Muscle of back (tissue), 11 donors: ENCODE data around the gene HLA-DMB. TPM values are rescaled to one million over a fixed set of nuclear protein-coding genes. Genes with fewer than 3 reads are reported as not detected.
"Not testable (repeated sequence)": the region's sequence is repeated elsewhere in the genome, so short reads cannot be mapped to it uniquely, and the experiment has no call there.

ENCODE experiments used
- DNase-seq, 3 donors: peaks; one replicate each; pipeline versions ENCODE4 v3.0.0 to v3.0.0-alpha.2; 2013
- polyA plus RNA-seq, 10 donors: library from polyadenylated mRNA; unstranded; fragments of 120-200 nt; gene quantifications; one replicate each; pipeline ENCODE4 v1.2.1, GENCODE V29; 2013; ENCODE audit not compliant: insufficient read length in 10 of 10

The HLA-DMB gene
- polyA plus RNA-seq, 10 donors = 2.6 to 9.0 (median 4.8) TPM

DNA sequence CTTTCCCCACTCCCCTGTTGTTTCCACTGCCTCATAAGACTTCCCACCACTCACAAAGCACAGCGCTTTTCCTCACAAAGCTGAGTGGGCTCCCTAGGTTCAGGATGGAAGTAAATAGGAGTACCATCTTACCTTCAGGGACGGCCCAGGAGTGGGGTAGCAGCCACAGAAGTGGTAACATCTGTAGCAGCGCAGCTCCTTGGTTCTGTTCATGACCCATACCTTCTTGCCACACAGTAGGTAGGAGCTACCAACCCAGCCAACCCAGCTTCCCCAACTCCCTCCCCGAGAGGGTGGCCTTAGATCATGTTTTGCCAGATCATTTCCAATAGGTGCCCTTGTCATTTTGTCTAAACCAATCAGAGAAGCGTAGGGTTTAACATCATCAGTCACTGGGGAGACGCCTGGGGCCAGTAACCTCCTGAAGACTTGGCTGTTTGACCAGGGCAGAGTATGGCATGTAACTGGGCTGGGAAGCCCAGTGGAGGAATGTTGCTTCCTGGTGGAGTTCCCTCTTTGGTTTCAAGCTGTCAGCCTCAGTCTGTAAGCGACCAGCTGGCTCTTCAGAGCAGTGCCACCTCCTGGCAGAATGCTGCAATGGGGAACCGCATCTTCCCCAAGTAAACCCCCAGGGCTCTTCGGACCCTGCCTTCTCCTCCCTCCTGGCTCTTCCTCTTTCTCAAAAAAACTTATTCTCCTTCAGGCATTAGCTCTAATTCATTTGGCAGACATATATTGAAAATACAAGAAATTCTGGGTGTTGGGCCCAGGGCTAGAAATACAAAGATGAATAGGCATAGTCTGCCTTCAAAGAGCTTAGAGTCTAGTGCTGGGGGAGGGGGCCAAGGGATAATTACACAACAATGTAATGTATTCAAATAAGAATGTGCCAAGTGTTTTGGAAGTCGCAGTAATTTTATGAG lies 12.2 kb upstream of the HLA-DMB start, which contains the start of gene HLA-DMA:
Gene HLA-DMA, minus strand, starts transcription at position 281 of the 923 bp plus-strand sequence. Its CDS starts 61 bp downstream, at position 220.
- DNase-seq = peak; percentile 66 to 81 (median 77)

DNA sequence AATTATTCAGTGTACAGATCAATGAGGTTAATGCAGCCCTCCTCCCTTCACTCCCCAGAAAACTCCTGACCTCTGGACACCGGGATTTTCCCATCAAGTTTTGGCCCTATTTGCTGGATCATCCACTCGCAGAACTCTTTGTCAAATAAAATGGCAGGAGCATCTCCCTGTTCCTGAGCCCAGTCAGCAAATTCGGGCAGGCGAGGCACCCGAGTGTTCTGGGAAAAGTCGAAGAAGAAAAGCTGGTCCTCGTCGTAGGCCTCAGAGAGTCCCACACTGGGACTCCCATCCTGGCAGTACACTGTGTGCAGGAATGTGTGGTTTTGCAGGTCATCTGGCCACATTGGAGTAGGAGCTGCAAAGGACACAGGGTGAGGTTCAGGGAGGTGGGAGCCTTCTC lies 9.6 kb upstream of the HLA-DMB start:
- DNase-seq = no peak

DNA sequence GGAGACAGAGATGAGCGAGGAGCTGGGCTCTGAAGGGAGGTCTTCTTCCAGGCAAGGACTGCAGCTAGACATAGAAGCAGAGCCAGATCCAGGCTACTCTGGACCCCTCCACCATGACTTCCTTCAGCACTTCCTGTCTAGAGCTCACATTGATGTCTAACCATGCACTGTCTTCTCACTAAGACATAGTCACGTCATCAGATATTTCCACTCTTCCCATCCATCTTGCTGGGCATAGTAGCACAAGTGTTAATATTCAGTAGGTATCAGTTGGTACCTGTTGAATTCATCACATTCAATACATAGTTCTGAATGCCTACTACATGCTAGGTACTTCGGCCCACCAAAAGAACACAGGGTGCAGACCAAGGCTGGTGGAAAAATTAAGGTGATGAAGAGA lies 9.2 kb upstream of the HLA-DMB start:
- no peak for DNase-seq

DNA sequence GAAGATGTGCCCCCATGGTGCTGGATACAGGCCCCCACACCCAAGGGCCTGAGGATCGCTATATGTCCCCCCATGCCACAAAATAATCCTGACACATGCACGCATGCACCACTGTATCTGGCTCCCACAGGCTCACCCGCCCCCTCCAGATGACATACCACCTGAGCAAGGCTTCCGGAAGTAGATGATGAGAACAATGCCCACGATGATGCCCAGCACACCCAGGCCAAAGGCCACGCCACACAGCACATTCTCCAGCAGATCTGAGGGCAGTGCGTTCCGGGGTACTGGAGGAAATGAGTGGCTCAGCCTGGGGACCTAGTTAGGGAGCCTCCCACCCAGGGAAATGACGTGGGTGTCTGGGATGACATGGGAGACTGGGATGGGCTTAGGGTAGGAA lies 8.3 kb upstream of the HLA-DMB start:
- no peak for DNase-seq

DNA sequence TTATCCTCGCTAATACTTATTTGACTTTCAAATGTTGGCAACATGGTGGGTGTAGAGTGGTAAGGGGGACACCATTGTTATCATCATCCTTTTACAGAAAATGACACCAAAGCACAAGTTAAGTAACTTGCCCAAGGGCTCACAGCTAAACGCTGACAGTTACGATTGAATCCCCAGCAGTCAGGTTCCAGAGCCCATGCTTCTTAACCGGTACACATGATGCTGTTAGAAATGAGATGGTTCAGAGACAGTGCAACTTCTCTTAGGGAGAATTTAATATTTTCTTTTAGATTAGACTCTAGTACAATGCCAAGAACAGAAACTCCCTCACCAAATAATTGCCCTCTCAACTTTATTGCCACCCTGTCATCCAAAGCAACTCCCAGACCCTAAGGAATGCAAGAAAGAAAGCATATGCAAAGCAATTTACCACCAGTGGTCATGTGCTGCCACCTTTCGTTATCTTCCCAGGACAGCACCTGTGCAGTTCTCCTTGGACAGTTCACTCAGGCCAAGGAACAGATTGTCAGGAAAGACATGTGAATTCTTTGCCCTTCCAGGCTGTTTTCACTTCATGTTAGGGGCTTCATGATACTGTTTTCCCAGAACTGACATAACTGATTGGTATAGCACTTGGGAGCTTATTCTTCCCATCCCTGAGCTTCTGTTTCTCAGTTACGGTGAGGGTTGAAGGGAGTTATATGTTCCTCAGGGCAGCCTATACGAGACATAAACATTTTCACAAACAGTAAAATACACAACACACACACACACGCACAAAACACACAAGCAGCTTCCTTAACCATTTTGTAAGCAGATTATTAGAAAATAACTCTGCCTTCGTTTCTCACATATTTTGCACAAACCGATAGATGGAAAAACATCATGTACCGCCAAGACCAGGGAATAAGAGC lies 7.0 kb upstream of the HLA-DMB start:
- DNase-seq = peak in 1 of 3 donors; percentile 32

DNA sequence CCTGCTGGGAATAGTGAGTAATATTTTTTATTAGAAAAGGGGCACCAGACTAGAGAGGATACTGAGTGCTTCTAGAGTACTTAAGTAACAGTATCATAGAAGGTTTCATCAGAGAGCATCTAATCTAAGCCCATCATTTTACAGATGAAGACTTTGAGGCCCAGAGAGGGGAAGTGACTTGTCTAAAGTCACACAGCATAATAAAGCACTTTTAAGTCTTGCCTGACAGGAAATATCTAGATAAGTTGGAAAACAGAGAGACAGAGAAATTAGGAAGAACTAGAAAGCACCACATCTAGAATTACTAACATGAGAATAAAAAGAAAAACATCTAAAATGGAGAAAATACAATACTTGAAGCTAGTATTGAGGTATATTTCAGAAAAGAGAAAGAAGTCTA lies 6.1 kb upstream of the HLA-DMB start:
- DNase-seq = no peak

DNA sequence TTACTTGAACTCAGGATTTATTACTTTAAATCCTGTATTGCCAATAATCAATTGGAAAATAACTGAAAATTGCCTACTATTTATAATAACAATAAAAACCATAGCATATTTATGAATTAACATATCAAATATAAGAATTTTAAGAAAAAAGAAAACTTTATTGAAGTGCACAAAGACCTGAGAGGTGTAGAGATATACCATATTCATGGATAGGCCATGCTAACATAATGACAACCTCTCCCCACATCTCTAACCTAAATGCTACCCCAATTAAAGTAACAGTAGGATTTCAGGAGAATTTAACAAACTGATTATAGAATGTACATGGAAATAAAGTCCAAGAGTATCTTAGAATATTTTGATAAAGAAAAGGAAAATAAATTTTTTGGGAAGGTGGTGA lies 5.1 kb upstream of the HLA-DMB start:
- DNase-seq = no peak

DNA sequence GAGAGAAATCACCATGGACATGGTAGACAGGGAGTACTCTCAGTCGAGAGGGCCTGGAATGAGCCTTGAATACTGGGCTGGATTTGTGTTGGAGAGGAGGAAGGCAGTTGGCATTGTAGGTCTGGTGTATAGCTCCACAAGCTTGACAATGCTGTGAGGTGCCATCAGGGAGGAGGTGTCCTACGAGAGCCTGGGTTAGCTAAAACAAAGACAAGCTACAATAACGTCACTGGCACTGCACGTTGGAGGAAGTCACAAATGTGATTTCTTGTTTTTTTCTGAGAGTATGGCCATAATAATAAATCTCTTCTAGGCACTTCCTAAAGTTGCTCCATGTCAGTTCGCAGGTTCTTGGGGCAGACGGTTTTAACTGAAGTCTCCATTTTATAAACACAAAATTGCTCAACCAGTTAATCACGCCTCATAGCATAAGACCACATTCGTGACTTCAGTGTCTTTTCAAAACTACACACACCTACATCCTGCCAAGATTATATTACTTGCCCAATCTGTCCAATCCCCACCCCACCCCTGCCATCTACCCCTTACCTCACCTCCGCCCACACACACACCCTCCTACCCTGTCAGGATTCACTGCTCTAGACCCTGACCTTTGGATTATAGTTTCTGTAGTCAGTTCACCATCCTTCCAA lies 4.4 kb upstream of the HLA-DMB start:
- no peak for DNase-seq

DNA sequence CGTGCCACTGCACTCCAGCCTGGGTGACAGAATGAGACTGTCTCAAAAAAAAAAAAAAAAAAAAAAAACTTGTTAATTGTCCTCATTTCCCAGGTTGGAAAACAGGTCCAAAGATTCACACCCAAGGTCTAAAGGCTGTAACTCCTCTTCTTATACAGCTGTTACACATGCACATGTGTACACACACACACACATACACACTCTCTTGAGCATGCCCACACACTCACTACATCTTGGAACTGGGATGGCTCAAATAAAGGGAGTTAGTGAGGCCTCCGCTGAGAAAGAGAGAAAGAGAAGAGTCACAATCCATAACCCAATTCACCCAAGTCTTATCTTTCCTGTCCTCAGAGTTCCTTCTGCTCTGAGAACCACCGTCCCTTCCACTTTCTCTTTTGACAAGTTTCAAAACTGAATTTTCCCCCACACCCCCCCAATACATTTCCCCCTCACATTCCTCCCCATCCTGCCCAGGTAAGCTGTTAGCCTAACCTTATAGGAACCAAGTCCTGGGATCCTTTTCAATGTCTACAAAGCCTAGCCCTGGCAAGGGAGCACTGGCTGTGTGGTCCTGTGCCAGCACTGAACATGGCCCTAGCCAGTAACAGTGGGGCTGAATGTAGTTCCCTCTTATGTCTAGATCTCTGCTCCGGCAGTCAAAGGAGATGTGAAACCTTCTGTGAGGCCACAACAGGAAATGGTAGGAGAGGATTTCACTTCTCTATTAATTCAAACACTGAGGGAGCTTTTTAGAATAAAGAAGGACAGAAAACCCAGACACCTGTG lies 3.2 kb upstream of the HLA-DMB start:
- DNase-seq = peak in 1 of 3 donors; percentile 48

DNA sequence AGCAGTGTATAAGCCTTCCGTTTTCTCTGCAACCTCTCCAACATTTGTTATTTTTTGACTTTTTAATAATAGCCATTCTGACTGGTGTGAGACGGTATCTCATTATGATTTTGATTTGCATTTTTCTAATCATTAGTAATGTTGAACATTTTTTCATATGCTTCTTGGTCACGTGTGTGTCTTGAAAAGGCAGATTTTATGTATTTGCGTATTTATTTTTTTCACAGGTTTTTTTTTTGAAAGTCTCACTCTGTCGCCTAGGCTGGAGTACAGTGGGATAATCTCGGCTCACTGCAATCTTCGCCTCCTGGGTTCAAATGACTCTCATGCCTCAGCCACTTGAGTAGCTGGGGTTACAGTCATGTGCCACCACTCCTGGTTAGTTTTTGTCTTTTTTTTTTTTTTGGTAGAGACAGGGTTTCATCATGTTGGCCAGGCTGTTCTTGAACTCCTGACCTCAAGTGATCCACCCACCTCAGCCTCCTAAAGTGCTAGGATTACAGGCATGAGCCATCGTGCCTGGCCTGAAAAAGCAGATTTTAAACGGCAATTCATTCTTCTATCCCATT lies 1.8 kb upstream of the HLA-DMB start:
- not testable (repeated sequence) for DNase-seq

DNA sequence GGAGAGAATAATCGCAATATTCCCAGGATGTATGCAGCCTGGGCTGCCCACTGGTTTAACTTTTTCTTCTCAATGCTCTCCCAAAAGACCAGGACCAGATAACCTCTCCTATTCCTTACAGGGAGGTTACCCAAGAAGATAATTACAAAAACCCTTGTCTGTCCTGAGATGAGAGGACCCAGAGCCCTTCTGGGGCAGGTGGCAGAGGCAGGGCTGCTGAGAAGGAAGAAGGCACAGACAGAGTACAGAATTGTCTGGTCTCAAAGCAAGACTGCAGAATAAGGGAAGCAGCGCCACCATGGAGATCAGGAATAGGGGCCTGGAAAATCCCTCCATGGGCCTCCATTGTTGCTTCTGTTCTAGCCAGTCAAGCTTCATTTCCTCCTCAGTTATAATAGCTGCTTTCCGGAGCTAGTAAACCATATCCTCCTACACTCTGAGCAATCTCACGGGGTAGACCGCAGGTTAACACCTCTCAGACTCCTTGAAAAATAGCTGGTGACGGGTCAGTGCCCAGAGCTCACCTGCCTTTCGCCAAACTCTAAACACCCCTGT lies 463 bp upstream of the HLA-DMB start:
- no peak for DNase-seq

DNA sequence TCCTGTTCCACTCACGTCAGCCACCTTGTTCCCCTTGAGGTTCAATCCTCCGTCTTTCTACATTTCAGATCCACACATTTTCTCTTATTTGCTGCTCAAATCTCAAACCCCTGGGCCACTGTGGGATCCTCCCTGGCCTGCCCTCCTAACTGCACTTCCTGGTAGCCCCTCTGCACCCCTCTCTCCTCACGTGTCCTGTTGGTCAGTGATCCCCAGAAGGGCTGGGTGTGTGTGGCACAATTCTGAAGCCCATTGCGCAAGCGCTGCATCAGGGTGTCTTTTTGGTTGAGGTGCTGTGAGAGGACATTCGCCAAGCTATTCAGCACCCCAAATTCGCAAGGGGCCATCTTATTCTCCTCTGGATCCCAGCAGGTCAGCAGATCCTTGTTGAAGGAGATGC lies 2.3 kb downstream of the HLA-DMB start:
- DNase-seq = no peak

DNA sequence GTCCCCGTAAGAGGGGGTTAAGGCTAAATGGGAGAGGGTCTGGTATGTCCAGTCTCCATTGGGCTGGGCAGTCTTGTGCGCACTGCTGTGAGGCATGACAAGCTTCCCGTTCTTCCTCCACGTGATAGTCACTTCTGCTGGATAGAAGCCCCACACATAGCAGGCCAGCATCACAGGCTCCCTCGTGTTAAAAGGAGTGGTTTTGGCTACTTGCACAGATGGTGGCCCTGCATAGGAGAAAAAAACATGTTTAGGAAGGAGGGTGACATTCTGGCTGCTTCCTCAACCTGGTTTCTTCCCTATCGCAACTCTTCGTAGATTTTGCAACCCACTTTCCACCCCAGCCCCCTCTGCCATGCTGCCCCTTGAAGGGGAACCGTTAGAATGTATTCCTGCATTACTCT lies 3.6 kb downstream of the HLA-DMB start:
- DNase-seq = peak in 1 of 3 donors; percentile 35

DNA sequence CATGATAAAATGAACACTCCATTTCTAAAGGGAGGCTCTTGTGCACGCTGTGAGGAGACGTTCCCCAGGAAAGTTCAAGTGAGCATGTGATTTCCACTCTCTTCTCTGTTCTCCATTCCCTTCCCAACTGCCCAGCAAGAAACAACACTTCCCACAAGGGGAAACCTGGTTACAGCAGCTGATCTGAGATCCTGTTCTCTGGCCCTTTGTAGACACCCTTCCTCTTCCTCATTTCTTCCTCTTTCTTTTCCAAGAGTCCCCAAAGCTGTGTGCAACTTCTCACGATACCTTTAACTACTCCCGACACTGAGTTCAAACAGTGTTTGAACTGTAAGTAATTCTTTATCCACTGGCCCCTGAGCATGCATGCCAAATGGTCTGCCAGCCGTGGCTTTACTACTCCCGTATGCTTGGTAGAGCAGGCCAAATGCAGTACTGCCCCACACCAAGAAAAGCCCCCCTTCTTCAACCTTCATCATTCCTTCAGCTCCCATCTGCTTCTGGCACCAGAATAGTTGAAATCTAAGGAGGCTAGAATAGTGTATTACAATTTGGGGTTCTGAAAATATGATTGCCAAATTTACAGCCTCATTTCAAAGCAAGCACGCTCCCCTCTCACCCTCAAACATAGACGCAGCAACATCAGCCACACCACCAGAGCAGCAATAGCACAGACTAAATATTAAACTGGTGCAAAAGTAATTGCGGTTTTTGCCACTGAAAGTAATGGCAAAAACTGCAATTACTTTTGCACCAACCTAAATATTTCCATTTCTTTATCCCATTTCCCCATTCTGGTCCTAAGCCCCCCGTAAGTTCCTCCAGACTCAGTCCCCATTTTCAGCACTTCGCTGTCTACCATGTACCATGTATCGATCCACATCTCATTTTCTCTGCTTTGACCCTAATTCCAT lies 4.3 kb downstream of the HLA-DMB start:
- no peak for DNase-seq

DNA sequence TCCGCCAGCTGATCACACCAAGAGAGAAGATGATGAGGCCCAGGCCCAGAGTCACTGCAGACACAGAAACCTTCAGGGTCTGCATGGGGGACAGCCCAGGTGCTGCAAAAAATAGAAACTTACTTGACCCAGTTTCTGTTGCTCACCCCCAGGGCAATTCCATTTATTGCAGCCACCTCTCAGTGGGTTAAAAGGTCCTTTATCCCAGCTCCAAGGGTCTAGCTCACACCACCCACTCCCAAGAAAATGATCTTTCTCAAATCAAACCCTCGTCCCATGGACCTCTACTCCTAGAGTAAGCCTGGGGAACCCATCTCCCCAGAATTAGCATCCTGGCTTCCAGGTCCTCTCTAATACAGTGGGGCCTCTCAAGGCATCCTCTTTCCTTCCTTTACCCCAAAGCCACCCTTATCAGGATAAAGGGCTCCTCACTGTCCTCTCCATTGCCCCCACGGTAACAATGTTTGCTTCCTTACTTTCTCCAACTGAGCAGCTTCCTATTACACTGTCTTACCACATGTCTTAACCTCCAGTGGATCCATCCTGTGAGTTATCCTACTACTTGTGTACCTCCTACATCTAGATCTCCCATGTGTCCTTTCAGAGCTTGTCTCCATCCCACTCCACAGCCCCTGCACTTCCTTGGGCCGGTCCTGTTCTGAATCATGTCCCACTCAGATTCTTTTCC lies 5.1 kb downstream of the HLA-DMB start:
- DNase-seq = no peak

DNA sequence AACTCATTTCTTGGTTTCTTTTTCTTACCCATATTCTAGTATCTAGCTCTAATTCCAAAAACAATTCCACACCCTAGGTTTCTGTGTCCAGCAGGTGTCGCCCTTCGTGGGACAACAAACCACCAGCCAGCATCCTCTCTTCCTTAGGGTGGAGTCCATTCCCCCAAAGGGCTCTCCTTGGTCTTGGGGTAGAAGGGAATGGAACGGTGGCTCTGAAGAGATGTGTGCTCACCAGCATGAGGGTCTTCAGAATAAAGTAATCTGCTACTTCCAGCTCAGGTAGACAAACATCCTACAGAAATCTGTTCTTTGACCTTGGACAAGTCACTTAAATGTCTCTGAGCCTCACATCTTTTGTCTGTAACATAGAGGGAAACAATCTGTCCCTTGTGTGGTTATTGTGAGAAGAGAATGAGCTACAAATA lies 7.2 kb downstream of the HLA-DMB start:
- DNase-seq = peak; percentile 67 to 83 (median 77)

DNA sequence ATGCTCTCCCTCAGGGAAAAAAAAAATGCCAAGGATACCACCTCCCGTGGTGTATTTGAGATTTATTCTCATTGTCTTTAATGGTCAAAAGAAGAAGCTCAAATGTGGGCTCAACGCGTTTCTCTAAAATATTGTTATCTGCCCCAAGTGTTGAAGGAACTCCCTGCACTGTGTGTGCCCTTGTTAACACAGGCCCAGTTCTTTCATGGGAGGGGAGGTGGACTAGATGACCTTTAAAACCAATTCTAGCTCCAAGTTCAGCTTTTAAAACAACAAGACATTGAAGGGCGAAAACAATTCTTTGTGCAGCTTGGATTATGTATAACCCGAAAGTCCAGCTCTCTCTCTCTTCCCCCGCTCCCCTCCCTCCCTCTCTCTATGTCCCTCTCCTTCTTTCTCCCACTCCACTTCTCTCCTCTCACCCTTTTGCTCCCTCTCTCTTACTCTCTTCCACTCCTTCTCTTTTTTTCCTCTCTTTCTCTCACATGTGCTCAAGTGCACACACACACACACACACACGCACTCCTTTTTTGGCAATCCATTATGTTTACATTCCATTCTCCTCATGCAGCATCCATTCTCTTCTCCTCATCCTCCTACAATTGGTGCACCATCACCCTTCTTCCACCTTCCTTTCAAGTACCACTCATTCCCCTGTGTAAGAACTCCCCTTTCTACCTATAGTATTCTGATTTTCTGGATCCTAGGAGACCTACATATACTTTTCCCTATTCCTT lies 8.5 kb downstream of the HLA-DMB start:
- DNase-seq = peak in 1 of 3 donors; percentile 31

DNA sequence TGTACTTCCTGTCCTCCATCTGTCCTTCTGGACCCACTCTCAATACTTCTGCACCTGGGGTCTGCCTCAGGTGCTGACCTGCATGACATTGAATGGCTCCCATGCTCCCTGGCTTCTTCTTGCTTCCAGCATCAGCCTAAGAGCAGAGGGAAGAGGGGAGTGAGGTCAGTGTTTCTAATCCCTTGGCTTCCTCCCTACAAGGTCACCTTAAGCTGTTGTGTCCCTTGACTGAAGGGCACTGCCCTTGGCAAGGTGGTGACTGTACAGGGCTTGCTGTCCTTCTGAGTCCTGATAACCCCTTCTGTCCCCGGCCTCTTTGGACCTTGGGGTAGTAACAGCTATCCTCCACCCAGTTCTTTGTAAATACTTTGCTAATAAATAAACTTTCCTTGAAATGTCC lies 9.6 kb downstream of the HLA-DMB start:
- DNase-seq = no peak
